HG02610 (cell line): ENCODE measurements around the gene GCNT4.

ENCODE experiments used
- ATAC-seq: cut with Tn5 transposase; IDR thresholded peaks from one replicate; pipeline ENCODE4 v1.9.1; 2021; ENCODE audit warnings: mild to moderate bottlenecking, moderate library complexity; ENCODE audit not compliant: unreplicated experiment

The GCNT4 gene

DNA sequence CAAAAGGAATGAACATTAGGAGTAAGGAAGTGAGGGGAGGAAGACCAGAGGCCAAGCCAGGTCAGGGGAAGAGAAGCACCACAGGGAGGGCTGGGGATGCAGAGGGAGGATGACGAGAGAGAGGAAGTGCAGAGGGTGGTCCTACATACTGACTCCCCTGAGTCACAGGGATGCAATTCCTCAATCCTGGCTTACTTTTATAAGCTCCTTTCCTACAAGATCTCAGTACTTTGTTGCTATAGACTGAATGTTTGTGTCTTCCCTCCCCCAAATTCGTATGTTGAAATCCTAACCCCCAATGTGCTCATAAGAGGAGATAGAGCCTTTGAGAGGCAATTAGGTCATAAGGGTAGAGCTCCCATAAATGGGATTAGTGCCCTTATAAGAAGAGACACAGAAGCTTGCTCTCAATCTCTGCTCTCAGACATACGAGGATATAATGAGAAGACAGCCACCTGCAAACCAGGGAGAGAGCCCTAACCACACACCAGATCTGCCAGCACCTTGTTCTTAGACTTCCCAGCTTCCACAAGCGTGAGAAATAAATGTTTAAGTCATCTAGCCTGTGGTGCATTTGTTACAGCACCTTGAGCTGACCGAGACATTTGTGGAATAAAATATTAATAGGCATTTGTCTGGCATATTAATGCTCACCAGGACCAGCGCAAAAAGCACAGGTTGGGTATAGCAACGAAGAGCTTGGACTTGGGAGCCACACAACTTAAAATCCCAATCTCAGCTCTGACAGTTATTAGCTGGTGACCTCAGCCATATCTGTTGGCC is 33.4 kb downstream of the GCNT4 start:
- ATAC-seq = no peak

DNA sequence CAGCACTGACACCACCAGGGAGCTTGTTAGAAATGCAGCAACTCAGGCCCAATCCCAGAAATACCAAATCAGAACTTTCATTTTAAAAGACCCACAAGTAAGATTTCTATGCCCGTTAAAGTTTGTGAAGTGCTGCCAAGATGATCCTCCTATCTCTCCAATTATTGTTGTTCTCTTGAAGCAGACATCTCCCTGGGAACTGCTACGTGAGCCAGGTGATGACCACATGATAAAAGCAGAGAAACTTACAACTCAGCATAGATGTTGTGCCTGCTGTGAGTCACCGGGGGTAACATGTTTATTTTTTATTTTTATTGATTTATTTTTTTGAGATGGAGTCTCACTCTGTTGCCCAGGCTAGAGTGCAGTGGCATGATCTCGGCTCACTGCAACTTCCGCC is 34.4 kb downstream of the GCNT4 start:
- no peak for ATAC-seq

DNA sequence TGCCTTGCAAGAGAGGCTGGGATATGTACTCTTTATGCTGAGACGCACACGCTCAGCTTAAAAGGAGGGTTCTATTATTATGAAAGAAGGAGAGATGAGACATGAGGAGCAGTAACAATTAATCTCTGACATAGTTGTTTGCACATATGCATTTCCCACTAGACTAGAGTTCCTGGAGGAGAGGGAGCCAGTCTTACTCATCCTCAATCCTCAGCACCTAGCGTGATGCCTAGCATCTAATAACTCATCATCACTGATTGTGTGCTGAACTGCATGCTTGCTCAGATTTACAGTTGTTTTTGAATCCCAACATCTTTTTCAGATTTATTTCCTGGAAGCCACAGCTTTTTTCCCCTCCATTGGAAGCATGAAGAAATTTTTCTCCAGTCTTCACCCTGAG is 35.5 kb downstream of the GCNT4 start:
- ATAC-seq = no peak

DNA sequence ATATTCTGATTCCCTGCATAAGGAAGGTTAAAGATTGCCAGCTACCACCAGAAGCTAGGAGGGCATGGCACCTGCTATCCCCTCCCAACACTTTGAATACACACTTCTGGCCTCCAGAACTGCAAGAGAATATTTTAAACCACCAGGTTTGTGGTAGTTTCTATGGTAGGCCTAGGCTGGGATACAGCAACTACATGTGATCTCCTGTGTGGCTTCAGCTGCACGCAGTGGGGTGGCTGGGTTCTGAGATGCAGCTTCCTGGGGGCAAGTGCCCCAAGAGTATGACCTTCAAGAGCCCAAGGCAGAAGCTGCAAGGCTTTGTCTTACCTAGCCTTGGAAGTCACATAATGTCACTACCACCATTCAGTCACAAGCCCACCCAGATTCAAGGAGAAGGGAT is 39.6 kb downstream of the GCNT4 start:
- no peak for ATAC-seq

DNA sequence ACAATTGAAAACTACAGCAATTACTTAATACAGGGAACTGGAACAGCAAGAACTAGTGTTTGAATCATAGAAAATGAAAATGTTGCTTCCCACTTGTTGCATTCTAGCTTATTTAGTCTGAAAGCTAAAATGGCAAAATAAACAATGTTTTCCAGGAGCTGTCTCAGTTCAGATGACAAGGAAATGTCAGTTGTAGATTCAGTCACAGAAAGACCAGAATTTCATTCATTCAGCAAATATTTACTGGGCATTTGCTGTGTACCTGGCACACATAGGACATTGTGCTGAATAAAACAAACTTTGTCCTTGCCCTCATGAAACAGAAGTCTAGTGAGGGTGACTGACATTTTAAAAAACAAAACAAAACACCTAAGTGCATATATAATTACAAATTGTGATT is 41.5 kb downstream of the GCNT4 start:
- no peak for ATAC-seq

DNA sequence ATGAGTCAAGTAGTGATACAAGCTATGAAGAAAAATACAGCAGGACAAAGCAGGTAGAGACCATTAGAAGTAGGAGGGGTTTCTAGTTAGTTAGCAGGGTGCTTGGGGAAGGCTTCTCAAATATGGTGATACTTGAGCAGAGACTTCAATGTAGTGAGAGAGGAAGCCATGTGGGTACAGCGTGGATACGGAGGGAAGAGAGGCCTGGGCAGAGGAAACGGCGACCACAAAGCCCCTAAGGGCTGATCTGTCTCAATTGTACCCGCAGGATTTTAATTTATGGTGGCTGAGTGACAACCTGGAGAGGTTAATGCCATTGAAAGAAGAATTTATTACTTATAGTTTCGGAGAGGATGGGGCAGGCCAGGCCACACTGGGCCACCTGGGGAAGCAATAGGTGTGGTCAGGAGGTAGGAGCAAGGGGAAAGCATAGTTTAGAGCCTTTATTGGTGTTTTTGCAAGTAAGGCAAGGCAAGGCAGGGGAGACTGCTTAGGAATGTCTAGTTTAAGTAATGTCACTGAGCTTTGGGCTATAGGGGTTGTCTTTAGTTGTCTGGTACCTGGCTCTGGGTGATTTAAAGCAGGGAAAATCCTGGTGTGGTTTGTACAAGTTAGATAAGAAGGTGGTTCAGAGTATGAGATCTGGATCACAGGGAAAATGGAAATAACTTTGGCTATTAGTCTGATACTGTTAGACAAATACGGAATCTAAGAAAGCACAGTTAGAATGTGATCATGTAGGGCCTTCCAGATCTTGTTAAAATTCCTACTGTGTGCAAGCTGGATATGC is 42.6 kb downstream of the GCNT4 start:
- no peak for ATAC-seq

DNA sequence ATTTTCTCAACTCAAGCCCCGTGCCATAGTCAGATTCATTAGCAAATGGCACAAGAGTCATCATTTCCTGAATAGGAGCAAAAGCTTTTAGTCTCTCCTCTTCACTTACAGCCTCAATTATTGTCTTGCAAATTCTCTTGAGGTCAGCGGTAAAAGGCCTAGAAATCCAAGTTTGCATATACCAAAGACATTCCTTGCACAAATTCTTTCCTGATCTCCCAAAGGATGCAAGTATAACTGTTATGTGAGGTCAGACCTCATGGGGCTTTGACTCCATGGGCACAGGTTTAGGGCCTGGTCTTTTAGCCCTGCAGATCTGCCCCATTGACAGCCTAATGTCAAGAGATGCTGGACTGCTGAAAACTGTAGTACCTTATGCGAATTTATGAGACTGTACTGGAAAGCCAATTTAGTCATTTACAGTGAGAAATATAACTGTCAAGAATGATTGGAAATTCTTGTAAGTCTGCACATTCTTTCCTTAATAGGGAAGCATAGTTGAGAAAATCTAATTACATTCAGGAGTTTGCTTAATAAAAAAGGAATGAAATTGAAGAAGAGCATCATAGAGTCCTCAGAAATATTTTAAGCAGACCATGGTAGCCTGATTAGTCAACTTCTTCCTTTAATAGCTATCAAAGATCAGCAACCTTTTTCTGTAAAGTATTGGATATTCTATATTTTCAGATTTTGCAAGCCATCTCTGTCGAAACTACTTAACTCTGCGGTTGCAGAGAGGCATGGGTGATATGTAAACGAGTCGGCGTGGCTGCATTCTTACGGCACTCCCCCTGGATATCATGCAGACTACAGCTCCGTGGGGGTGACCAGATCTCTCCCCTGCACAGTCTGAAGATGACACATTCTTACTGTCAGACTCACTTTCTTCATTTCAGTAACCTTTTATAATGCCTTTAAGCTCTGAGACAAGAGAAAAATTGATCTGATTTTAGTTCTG is 45.2 kb downstream of the GCNT4 start:
- no peak for ATAC-seq

DNA sequence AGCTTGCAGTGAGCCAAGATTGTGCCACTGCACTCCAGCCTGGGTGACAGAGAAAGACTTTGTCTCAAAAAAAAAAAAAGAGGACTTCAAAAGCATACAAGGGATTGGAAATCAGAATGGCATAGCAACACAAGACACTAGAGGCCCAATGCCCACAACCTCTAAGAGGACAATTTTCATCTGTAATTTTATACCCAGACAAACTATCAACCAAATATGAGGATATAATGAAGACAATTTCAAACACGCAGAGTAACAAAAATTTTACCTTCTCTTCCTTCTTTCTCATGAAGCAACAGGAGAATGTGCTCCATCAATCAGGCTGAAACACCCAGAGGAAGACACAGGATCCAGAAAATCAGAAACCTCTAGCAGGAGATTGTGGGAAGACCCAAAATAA is 46.8 kb downstream of the GCNT4 start:
- no peak for ATAC-seq
